ENCODE results near the gene OR5M10.
"Not testable (repeated sequence)": the region's sequence is repeated elsewhere in the genome, so short reads cannot be mapped to it uniquely, and the experiment has no call there.

Gene OR5M10

DNA sequence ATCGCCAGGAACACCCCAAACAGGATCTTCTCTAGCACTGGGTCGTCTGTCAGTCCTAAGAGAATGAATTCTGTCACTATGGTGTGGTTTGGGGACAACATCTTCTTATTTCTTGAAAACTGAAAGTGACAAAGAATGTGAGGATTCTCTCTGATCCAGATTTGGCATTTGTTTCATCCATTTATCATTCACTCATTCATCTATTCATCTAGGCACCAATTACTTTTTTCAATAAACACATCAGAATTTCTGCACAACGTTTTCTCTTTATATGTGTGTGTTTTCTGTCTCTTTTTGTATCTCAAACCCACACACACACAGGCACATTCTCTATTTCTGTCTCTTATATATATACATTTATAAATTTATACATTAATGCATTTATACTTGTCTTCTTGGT lies at the start of gene OR5M10:
Gene OR5M10, minus strand, starts transcription at position 101 of the 400 bp plus-strand sequence. Its CDS starts 0 bp downstream, at position 101.
- DNase-seq (ENCODE audit: low read depth in 3 of 3, low spot score in 1 of 3), result no peak

GRCh38 chr11:56625946-56626345 lies 48.4 kb upstream of the OR5M10 start:
- no peak for DNase-seq (ENCODE audit: low read depth in 3 of 3, low spot score in 1 of 3)

GRCh38 chr11:56624661-56625110 lies 47.2 kb upstream of the OR5M10 start:
- DNase-seq (ENCODE audit: low read depth in 3 of 3, low spot score in 1 of 3), result no peak

- no peak for DNase-seq (ENCODE audit: low read depth in 3 of 3, low spot score in 1 of 3)
Measured at GRCh38 chr11:56611174-56611573, 33.7 kb upstream of the OR5M10 start.

DNA sequence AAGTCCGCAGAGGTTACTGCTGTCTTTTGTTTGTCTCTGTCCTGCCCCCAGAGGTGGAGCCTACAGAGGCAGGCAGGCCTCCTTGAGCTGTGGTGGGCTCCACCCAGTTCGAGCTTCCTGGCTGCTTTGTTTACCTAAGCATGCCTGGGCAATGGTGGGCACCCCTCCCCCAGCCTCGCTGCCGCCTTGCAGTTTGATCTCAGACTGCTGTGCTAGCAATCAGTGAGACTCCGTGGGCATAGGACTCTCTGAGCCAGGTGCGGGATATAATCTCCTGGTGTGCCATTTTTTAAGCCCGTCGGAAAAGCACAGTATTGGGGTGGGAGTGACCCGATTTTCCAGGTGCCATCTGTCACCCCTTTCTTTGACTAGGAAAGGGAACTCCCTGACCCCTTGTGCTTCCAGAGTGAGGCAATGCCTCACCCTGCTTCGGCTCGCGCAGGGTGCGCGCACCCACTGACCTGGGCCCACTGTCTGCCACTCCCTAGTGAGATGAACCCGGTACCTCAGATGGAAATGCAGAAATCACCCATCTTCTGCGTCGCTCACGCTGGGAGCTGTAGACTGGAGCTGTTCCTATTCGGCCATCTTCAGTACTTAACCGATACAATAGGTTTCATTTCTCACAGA lies 14.7 kb upstream of the OR5M10 start:
- DNase-seq (ENCODE audit: low read depth in 3 of 3, low spot score in 1 of 3), result not testable (repeated sequence)

GRCh38 chr11:56558574-56558973 lies 18.9 kb downstream of the OR5M10 start:
- no peak for DNase-seq (ENCODE audit: low read depth in 3 of 3, low spot score in 1 of 3)

DNA sequence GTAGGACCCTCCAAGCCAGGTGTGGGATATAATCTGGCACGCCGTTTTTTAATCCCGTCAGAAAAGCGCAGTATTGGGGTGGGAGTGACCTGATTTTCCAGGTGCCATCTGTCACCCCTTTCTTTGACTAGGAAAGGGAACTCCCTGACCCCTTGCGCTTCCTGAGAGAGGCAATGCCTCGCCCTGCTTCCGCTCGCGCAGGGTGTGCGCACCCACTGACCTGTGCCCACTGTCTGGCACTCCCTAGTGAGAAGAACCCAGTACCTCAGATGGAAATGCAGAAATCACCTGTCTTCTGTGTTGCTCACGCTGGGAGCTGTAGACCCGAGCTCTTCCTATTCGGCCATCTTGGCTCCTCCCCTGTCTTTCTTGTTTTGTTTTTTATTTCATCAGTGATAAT lies 22.8 kb downstream of the OR5M10 start:
- not testable (repeated sequence) for DNase-seq (ENCODE audit: low read depth in 3 of 3, low spot score in 1 of 3)

GRCh38 chr11:56545531-56545930 lies 32.0 kb downstream of the OR5M10 start:
- DNase-seq (ENCODE audit: low read depth in 3 of 3, low spot score in 1 of 3), result no peak

DNA sequence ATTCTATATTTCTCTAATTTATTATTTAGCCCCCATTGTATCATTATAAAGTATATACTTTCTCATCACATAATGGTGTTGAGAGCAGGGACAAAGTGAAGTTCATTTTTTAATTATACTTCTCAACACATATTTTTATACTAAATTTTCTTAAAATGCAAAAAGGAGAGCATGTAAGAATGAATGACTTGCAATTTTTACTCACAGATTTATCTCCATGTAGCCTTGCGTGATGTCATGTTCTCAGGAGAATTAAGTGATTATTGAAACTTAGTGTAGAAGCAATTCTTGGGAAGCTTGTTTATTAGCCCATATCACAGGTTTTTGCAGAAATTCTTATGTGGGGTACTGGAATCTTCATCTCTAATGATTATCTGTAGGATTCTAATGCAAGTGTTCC lies 33.8 kb downstream of the OR5M10 start:
- DNase-seq (ENCODE audit: low read depth in 3 of 3, low spot score in 1 of 3), result no peak

GRCh38 chr11:56543157-56543556 lies 34.4 kb downstream of the OR5M10 start, which contains the start of gene OR5M11:
Gene OR5M11 (minus strand): TSS chr11:56543257. CDS start chr11:56543257, 0 bp downstream.
- no peak for DNase-seq (ENCODE audit: low read depth in 3 of 3, low spot score in 1 of 3)

DNA sequence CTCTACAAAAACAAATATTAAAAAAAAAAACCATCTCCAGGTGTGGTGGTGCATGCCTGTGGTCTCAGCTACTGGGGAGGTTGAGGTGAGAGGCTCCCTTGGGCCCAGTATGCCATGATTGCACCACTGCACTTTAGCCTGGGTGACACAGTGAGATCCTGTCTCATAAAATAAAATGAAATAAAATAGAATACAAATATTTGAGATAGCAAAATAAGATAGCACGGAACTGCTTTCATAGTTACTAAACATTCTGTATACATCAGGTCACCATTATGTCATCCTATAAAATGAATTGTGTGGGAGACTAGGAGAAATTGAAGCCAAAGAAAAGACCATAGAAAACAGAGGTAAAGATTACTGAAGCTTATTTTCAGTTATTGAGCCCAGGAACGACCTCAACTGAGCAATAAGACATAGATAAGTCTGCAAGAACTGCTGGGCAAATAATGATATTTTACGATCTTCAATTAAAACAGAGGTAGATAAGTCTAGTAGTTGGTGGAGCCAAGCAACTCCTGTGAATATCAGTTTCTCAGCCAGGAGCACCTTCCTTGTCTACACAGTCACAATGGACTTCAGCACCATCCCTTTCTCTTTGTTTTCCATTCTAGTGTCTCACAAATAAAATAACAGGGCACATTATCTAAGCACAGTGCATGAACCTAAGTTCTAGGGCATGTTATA lies 44.3 kb downstream of the OR5M10 start:
- no peak for DNase-seq (ENCODE audit: low read depth in 3 of 3, low spot score in 1 of 3)

DNA sequence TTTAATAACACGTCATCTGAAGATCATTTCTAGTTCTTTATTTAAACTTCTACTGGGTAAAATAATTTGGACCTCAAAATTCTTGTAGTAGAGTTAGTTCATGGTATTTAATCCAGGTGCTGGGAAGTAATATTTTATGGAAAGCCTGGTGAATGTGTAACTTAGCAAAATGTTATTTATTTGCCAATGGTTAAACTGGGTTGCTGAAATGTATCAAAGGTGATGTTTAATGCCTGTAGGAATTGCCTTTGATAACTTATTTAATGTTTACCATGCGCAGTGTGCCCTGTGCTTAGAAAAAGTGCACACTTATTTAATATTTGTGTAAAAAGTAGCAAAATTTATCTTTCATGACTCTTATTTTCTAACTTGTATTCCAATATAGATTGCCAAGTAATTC lies 45.7 kb downstream of the OR5M10 start:
- DNase-seq (ENCODE audit: low read depth in 3 of 3, low spot score in 1 of 3), result no peak
